A673 (cell line): ENCODE results near the gene GAB1. TPM values are rescaled to one million over a fixed set of nuclear protein-coding genes. Genes with fewer than 3 reads are reported as not detected.

Experiments
- BruUV-seq: library from RNA; stranded (reverse); fragments of 400-500 nt; replicated peaks from 2 replicates; lab custom pipeline; 2021; lab: Mats Ljungman, UMichigan
- CTCF ChIA-PET: fragments of 300-600 bp; sonication (Branson Sonifier 250); formaldehyde crosslinking; loops from one replicate; lab custom pipeline; 2022; ENCODE audit warnings: antibody characterized with exemption; lab: Charles Lee
- POLR2A ChIA-PET: fragments of 300-600 bp; sonication (Branson Sonifier 250); formaldehyde crosslinking; loops from one replicate; lab custom pipeline; 2022; ENCODE audit warnings: antibody characterized with exemption; ENCODE audit not compliant: low non-redundant PET; lab: Charles Lee
- DNase-seq: peaks from one replicate; pipeline ENCODE4 v3.0.0-alpha.2; 2015; ENCODE audit warnings: low spot score
- H3K27ac ChIP-seq: fragments of 200-600 bp; sonication (generic); 2 replicates; pipeline ENCODE4 v1.5.1; 2016; ENCODE audit warnings: mixed run types, low read depth, mild to moderate bottlenecking, mixed read lengths, antibody characterized with exemption, low read length; ENCODE audit not compliant: poor library complexity, severe bottlenecking
- H3K27me3 ChIP-seq: fragments of 200-600 bp; sonication (generic); replicated peaks from 2 replicates; pipeline ENCODE4 v1.6.1; 2017; ENCODE audit warnings: mixed run types, low read depth, mild to moderate bottlenecking, mixed read lengths, antibody characterized with exemption, low read length; ENCODE audit not compliant: insufficient read depth, poor library complexity
- H3K36me3 ChIP-seq: fragments of 200-600 bp; sonication (generic); 2 replicates; pipeline ENCODE4 v1.6.1; 2016; ENCODE audit warnings: mixed run types, mild to moderate bottlenecking, mixed read lengths, antibody characterized with exemption, low read length; ENCODE audit not compliant: insufficient read depth, poor library complexity, severe bottlenecking
- H3K4me1 ChIP-seq: fragments of 200-600 bp; sonication (generic); 2 replicates; pipeline ENCODE4 v1.6.1; 2017; ENCODE audit warnings: mixed run types, mild to moderate bottlenecking, mixed read lengths, antibody characterized with exemption, low read length; ENCODE audit not compliant: insufficient read depth, poor library complexity, severe bottlenecking
- H3K4me3 ChIP-seq: fragments of 200-600 bp; sonication (generic); 2 replicates; pipeline ENCODE4 v1.5.1; 2016; ENCODE audit warnings: low read depth, mixed run types, mild to moderate bottlenecking, mixed read lengths, low read length; ENCODE audit not compliant: poor library complexity, severe bottlenecking
- H3K9me3 ChIP-seq: fragments of 200-600 bp; sonication (generic); 2 replicates; pipeline ENCODE4 v1.6.1; 2016; ENCODE audit warnings: mixed run types, low read depth, mild to moderate bottlenecking, mixed read lengths, antibody characterized with exemption, low read length; ENCODE audit not compliant: poor library complexity, severe bottlenecking
- EZH2 ChIP-seq: fragments of 200-600 bp; sonication (generic); IDR thresholded peaks from 2 replicates; pipeline ENCODE4 v1.6.1; 2017; ENCODE audit warnings: borderline replicate concordance, low read depth, mild to moderate bottlenecking, mixed read lengths, antibody characterized with exemption, low read length; ENCODE audit not compliant: poor library complexity, severe bottlenecking
- intact Hi-C: fragments of 100-400 bp; cut with micrococcal nuclease; formaldehyde crosslinking; loops from one replicate; pipeline ENCODE4 v1.10.0; 2022; ENCODE audit not compliant: unreplicated experiment
- total RNA-seq: library from RNA; stranded (reverse); gene quantifications from 2 replicates; pipeline ENCODE4 v1.2.3, GENCODE V29; 2021
- TF ChIP-seq, protein P1 (sequence below): fragments of 300-800, 200-600 bp; sonication (generic); conservative IDR thresholded peaks from 2 replicates; pipeline ENCODE4 v1.5.1; 2017; ENCODE audit warnings: low read depth, mild to moderate bottlenecking, antibody characterized with exemption, low read length, moderate library complexity, mixed read lengths

Gene GAB1
- total RNA-seq, 1 experiment from 2014 or later = 27.6 TPM

- no peak overlapping the region for H3K27ac ChIP-seq
- no peaks in the 10 kb centered on the region for H3K9me3 ChIP-seq
- no peak for TF ChIP-seq EZH2
- TF ChIP-seq, protein P1, sequence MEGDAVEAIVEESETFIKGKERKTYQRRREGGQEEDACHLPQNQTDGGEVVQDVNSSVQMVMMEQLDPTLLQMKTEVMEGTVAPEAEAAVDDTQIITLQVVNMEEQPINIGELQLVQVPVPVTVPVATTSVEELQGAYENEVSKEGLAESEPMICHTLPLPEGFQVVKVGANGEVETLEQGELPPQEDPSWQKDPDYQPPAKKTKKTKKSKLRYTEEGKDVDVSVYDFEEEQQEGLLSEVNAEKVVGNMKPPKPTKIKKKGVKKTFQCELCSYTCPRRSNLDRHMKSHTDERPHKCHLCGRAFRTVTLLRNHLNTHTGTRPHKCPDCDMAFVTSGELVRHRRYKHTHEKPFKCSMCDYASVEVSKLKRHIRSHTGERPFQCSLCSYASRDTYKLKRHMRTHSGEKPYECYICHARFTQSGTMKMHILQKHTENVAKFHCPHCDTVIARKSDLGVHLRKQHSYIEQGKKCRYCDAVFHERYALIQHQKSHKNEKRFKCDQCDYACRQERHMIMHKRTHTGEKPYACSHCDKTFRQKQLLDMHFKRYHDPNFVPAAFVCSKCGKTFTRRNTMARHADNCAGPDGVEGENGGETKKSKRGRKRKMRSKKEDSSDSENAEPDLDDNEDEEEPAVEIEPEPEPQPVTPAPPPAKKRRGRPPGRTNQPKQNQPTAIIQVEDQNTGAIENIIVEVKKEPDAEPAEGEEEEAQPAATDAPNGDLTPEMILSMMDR = no peak
- POLR2A ChIA-PET = no interaction called here
- no peak for DNase-seq
- H3K4me1 ChIP-seq = peaks cover 19% of the 10 kb centered on the region
- BruUV-seq = no TSS peak
- no peaks in the 10 kb centered on the region for H3K27me3 ChIP-seq
- CTCF ChIA-PET = no interaction called here
- intact Hi-C loops = loop anchor here (2.0 kb wide), 1 partner anchor 109 kb away; no protein-coding TSS in a partner anchor
- H3K36me3 ChIP-seq = no peaks in the 10 kb centered on the region
- no peak overlapping the region for H3K4me3 ChIP-seq
These were observed 37.6 kb downstream of the GAB1 start for GRCh38 chr4:143374255-143374654.

- Histone ChIP-seq H3K27ac (no peak overlapping the region), H3K36me3 (no peaks in the 10 kb centered on the region), H3K9me3 (no peaks in the 10 kb centered on the region), H3K27me3 (no peaks in the 10 kb centered on the region), H3K4me1 (peaks cover 19% of the 10 kb centered on the region), H3K4me3 (no peak overlapping the region)
- intact Hi-C loops = loop anchor here (2.0 kb wide), 1 partner anchor 108 kb away; no protein-coding TSS in a partner anchor
- TF ChIP-seq, protein P1 = no peak
- TF ChIP-seq EZH2 = no peak
- POLR2A ChIA-PET = no interaction called here
- BruUV-seq = no TSS peak
- CTCF ChIA-PET = no interaction called here
- DNase-seq = no peak
These were observed 38.1 kb downstream of the GAB1 start for GRCh38 chr4:143374771-143375170.

DNA sequence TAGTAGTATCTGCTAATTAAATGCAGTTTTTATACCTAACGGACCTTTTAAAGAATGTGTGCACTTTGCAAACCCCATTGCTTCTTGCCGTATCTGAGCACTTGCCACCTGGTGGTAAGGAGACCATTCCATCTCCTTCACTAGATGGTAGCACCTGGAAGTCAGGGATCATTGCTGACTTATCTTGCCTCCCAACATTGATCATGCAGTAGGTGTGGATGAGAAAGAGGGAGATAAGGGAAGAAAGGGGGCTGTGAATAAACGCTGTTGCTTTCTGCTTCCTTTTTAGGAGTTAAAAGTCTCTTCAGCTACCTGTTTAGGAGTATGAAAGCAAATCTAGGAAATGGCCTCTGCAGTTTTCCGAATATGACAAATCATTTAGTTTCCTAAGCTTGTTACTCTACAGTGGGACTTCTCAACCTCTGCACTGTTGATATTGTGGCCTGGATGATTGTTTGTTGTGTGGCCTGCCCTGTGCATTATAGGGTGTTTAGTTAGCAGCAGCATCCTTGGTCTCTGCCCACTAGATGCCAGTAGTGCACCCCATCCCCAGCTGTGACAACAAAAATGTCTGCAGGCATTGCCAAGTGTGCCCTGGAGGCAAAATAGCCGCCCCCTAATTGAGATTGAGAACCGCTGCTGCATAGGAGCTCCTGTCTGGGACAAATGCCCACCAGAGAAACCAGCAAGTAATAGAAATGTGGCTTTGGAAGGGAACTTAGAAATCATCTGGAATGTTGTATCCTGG lies 38.8 kb downstream of the GAB1 start:
- H3K4me3 ChIP-seq = no peak overlapping the region
- intact Hi-C loops = loop anchor here (2.0 kb wide), 1 partner anchor 107 kb away; no protein-coding TSS in a partner anchor
- ChIA-PET POLR2A (no interaction called here), CTCF (no interaction called here)
- H3K9me3 ChIP-seq = no peaks in the 10 kb centered on the region
- peaks cover 24% of the 10 kb centered on the region for H3K4me1 ChIP-seq
- no peak for TF ChIP-seq EZH2
- TF ChIP-seq, protein P1 = peak; percentile 74
- no peaks in the 10 kb centered on the region for H3K27me3 ChIP-seq
- no peak overlapping the region for H3K27ac ChIP-seq
- no TSS peak for BruUV-seq
- no peaks in the 10 kb centered on the region for H3K36me3 ChIP-seq
- DNase-seq = peak; percentile 82
